ENCODE measurements around the gene CDS1. TPM values are rescaled to one million over a fixed set of nuclear protein-coding genes. Genes with fewer than 3 reads are reported as not detected.
"Not testable (repeated sequence)": the region's sequence is repeated elsewhere in the genome, so short reads cannot be mapped to it uniquely, and the experiment has no call there.

Gene CDS1
- total RNA-seq, 2 experiments from 2014 or later, result 0.26 to 0.33 TPM

- Mint-ChIP-seq H3K4me3 (no peak overlapping the region), H3K4me1 (no peaks in the 10 kb centered on the region), H3K9me3 (no peaks in the 10 kb centered on the region), H3K27ac (no peak overlapping the region), H3K36me3 (no peaks in the 10 kb centered on the region), H3K27me3 (peaks cover 11% of the 10 kb centered on the region)
- POLR2A ChIA-PET, result no interaction called here
- DNase-seq (no peak), ATAC-seq (ENCODE audit: low read depth) (no peak)
Measured at GRCh38 chr4:84669201-84669600, 86.3 kb downstream of the CDS1 start.

- no peak overlapping the region for H3K27ac Mint-ChIP-seq
- no peak for ATAC-seq (ENCODE audit: low read depth)
- no peak overlapping the region for H3K4me3 Mint-ChIP-seq
- H3K36me3 Mint-ChIP-seq, result no peaks in the 10 kb centered on the region
- no peaks in the 10 kb centered on the region for H3K9me3 Mint-ChIP-seq
- peaks cover 15% of the 10 kb centered on the region for H3K27me3 Mint-ChIP-seq
- POLR2A ChIA-PET, result no interaction called here
- DNase-seq, result no peak
- H3K4me1 Mint-ChIP-seq, result no peaks in the 10 kb centered on the region
Measured at GRCh38 chr4:84672177-84672576, 89.2 kb downstream of the CDS1 start.

DNA sequence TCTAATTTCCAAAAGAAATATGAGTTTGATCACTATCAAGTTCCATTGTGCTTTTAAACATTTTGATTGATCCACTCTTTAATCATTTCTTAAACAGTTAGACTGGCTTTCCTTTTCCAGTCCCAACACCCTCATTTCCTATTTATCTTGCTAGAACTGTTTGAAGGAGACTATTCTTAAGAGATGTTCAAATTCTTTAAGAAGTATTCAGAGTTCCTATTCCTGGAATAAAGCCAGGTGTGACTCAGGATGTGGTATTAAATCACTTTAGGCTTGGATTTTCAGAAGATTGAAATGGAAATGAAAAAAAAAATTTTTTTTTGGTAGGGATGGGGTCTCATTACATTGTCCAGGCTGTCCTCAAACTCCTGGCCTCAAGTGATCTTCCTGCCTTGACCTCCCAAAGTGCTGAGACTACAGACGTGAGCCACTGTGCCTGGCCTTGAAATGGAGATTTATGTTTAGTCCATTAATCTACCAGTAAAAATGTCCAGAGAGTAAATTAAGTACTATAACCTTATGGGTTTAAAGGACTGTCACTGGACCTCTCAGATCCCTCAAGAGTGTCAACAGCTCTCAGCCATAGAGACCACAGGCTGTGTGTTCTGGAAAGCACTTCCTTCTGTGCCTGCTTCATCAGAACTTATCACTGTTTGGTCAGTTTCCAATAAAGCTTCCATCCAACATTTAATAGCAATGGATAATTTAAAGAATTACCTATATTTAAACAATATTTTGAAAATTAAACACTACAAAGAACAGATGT lies 90.7 kb downstream of the CDS1 start:
- POLR2A ChIA-PET, result no interaction called here
- DNase-seq, result no peak
- peaks cover 13% of the 10 kb centered on the region for H3K27me3 Mint-ChIP-seq
- no peaks in the 10 kb centered on the region for H3K36me3 Mint-ChIP-seq
- ATAC-seq (ENCODE audit: low read depth), result no peak
- no peak overlapping the region for H3K4me3 Mint-ChIP-seq
- no peaks in the 10 kb centered on the region for H3K9me3 Mint-ChIP-seq
- H3K27ac Mint-ChIP-seq, result no peak overlapping the region
- H3K4me1 Mint-ChIP-seq, result no peaks in the 10 kb centered on the region

GRCh38 chr4:84677093-84677492 lies 94.2 kb downstream of the CDS1 start:
- ATAC-seq (ENCODE audit: low read depth) (no peak), DNase-seq (no peak)
- POLR2A ChIA-PET, result no interaction called here
- Mint-ChIP-seq H3K36me3 (no peaks in the 10 kb centered on the region), H3K4me1 (peaks cover 11% of the 10 kb centered on the region), H3K27ac (no peak overlapping the region), H3K9me3 (no peaks in the 10 kb centered on the region), H3K4me3 (no peak overlapping the region), H3K27me3 (peaks cover 27% of the 10 kb centered on the region)

DNA sequence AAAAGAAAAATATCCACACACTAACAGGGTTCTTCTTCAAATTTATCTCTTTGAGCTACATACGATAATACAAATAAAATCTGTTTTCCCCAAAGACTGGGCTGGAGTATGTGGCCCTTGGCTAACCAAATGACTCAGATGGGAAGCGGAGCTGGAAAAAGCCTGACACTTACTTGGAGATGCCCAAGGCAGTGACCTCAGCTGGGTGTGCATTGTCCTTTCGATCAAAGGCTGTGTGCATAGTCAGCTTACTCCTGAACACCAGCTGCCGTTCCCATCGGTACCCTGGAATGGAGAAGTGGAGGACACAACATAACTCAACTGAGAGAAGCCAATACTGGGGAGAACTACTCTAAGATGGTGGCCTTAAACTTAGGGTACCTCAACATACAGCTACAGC lies 95.1 kb downstream of the CDS1 start:
- POLR2A ChIA-PET, result no interaction called here
- H3K4me3 Mint-ChIP-seq, result no peak overlapping the region
- H3K27ac Mint-ChIP-seq, result no peak overlapping the region
- peaks cover 23% of the 10 kb centered on the region for H3K27me3 Mint-ChIP-seq
- peaks cover 13% of the 10 kb centered on the region for H3K4me1 Mint-ChIP-seq
- H3K9me3 Mint-ChIP-seq, result no peaks in the 10 kb centered on the region
- ATAC-seq (ENCODE audit: low read depth) (no peak), DNase-seq (no peak)
- no peaks in the 10 kb centered on the region for H3K36me3 Mint-ChIP-seq

- Mint-ChIP-seq H3K4me3 (no peak overlapping the region), H3K9me3 (no peaks in the 10 kb centered on the region), H3K4me1 (peaks cover 19% of the 10 kb centered on the region), H3K27ac (no peak overlapping the region), H3K36me3 (no peaks in the 10 kb centered on the region), H3K27me3 (peaks cover 21% of the 10 kb centered on the region)
- POLR2A ChIA-PET, result no interaction called here
- no peak for ATAC-seq (ENCODE audit: low read depth)
- DNase-seq, result no peak
Measured at GRCh38 chr4:84678976-84679744, 96.2 kb downstream of the CDS1 start.

DNA sequence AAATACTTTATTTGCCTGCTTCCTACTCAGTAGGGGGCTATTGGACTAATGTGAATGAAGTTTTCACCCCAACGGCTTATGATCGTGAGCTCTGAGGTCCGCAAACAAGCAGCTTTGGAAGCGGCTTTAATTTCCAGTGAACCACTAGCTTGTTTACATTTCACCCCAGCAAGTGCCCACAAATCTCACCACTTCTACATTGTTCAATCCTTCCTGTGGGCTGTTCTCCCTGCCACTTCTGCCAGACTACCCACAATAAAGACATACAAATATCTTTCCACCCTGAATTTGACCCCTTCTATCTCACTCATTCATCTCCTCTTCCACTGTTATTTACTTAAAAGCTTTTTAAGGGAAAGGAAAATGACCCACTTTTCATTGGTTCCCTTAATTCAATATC lies 98.0 kb downstream of the CDS1 start:
- peaks cover 25% of the 10 kb centered on the region for H3K4me1 Mint-ChIP-seq
- H3K36me3 Mint-ChIP-seq, result no peaks in the 10 kb centered on the region
- peaks cover 17% of the 10 kb centered on the region for H3K27me3 Mint-ChIP-seq
- peak overlapping the region; percentile 79 for H3K4me3 Mint-ChIP-seq
- no peak for DNase-seq
- no peaks in the 10 kb centered on the region for H3K9me3 Mint-ChIP-seq
- peak overlapping the region; percentile 33 for H3K27ac Mint-ChIP-seq
- POLR2A ChIA-PET, result no interaction called here
- peak; percentile 16 for ATAC-seq (ENCODE audit: low read depth)

GRCh38 chr4:84681486-84682274 lies 98.8 kb downstream of the CDS1 start:
- no peak for DNase-seq
- Mint-ChIP-seq H3K9me3 (no peaks in the 10 kb centered on the region), H3K27me3 (peaks cover 13% of the 10 kb centered on the region), H3K4me3 (peak overlapping the region; percentile 79), H3K4me1 (peaks cover 25% of the 10 kb centered on the region), H3K36me3 (no peaks in the 10 kb centered on the region), H3K27ac (peak overlapping the region; percentile 33)
- POLR2A ChIA-PET, result no interaction called here
- ATAC-seq (ENCODE audit: low read depth), result peak; percentile 76

- ATAC-seq (ENCODE audit: low read depth); H3K27ac Mint-ChIP-seq; H3K9me3 Mint-ChIP-seq; H3K36me3 Mint-ChIP-seq; POLR2A ChIA-PET; H3K4me3 Mint-ChIP-seq; DNase-seq: not testable (repeated sequence)
- Mint-ChIP-seq H3K27me3 (peaks cover 13% of the 10 kb centered on the region), H3K4me1 (peaks cover 25% of the 10 kb centered on the region)
Measured at GRCh38 chr4:84682661-84683060, 99.7 kb downstream of the CDS1 start.

DNA sequence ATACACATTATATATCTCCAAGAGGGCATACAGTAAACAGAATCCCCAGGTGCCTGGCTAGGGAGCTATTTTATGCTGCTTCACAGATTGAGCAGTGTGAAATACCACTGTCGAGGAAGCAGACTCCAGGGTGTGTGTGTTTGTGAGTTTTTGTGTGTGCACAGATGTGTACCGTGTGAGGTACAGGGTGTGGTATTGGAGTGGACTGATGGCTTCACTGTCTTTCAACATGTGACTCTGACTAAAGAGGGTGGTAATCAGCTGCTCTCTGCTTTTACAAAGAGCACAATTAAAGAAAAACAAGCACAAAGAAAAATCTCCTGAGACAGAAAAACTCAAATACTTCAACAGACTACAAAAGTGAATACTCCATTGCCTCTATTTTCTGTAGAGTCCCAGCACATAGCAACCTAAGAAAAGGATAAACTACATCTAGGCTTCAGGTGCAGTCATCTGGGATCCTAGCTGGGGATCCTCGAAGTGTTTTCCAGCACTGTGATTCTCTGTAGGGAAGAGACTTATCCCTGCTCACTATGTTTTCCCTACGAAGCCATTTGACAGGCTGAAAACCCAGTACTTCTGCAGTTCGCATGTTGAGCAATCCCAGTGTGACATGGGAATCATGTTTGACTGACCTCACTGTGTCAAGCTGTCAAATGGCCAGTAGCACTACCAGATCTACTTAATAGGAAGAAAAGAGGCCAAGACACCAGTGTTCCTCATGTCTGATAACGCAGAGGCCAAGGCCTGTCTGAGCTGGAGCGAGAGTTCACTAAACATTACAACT lies 100.3 kb downstream of the CDS1 start:
- Mint-ChIP-seq H3K4me3 (no peak overlapping the region), H3K9me3 (no peaks in the 10 kb centered on the region), H3K27me3 (peaks cover 14% of the 10 kb centered on the region), H3K36me3 (no peaks in the 10 kb centered on the region), H3K4me1 (peaks cover 25% of the 10 kb centered on the region), H3K27ac (no peak overlapping the region)
- POLR2A ChIA-PET, result no interaction called here
- DNase-seq (no peak), ATAC-seq (ENCODE audit: low read depth) (no peak)

DNA sequence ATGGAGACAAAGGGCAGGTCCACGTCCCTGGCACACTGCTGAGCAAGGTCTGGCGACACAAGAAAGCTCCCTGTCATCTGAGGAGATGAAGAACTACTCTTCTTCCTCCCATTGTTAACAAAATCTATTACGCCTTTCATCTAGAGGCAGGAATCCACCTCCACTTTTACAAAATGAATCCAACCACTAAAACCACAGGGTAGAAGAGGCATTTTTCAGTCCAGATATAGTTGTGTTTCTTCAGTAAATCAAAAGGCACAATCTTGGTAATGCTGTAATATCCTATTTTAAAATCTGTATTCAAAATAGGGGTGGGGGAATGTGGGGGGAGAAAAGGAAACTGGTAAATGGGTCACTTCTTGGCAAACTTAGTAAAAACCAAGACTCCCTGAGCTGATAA lies 101.4 kb downstream of the CDS1 start:
- Mint-ChIP-seq H3K4me1 (peaks cover 25% of the 10 kb centered on the region), H3K27ac (no peak overlapping the region), H3K9me3 (no peaks in the 10 kb centered on the region), H3K27me3 (peaks cover 11% of the 10 kb centered on the region), H3K4me3 (no peak overlapping the region), H3K36me3 (no peaks in the 10 kb centered on the region)
- no peak for DNase-seq
- POLR2A ChIA-PET, result no interaction called here
- ATAC-seq (ENCODE audit: low read depth), result no peak

DNA sequence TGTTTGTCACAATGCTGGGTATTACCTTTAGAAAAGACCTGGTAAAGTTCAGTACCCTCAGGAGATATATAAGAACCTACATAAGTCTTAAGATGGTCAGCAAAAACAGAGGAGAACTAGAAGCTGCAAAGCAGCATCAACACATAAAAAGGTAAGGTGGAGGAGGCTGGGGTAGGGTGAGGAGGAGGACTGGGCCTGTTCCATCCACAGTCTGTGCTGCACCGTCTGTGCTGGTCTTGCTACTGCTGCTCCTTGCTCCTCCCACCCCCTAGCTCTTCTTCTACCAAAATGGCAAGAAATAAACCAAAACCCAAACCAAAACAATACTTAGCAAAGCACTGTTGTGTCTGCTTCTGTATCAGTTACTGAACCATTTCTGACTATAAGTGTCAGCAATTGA lies 102.2 kb downstream of the CDS1 start:
- peaks cover 25% of the 10 kb centered on the region for H3K4me1 Mint-ChIP-seq
- H3K4me3 Mint-ChIP-seq, result no peak overlapping the region
- H3K36me3 Mint-ChIP-seq, result no peaks in the 10 kb centered on the region
- H3K9me3 Mint-ChIP-seq, result no peaks in the 10 kb centered on the region
- H3K27me3 Mint-ChIP-seq, result peaks cover 6% of the 10 kb centered on the region
- DNase-seq, result no peak
- ATAC-seq (ENCODE audit: low read depth), result no peak
- POLR2A ChIA-PET, result no interaction called here
- H3K27ac Mint-ChIP-seq, result no peak overlapping the region

DNA sequence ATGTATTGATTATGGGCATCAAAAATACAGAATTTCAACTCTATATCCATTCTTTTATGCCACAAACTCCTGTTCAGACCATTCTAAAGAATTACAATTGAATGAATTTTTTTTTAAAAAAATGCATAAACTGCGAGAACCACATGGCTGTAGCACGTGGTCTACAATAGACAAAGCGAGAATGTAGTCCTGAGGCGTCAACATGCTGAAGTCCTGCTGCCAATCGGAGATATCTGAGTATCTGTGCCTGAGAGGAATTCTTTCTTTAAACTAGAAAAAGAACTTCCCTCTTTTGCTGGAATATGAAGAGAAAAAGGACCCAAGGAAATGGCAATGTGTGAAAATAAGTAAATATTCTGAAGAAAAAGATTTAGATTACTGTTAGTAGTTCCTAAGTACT lies 105.7 kb downstream of the CDS1 start:
- Mint-ChIP-seq H3K36me3 (no peaks in the 10 kb centered on the region), H3K27me3 (peaks cover 9% of the 10 kb centered on the region), H3K9me3 (no peaks in the 10 kb centered on the region), H3K4me1 (peaks cover 17% of the 10 kb centered on the region), H3K4me3 (no peak overlapping the region), H3K27ac (no peak overlapping the region)
- POLR2A ChIA-PET, result no interaction called here
- DNase-seq, result no peak
- no peak for ATAC-seq (ENCODE audit: low read depth)

Measured in activated naive CD8-positive, alpha-beta T cell treated with anti-CD3 and anti-CD28 coated beads, Interleukin-2, amount 10 ng/mL, durations not matched to agents 7 days and 5 days (primary cell).